ENCODE data around the gene TRIM41. TPM values are rescaled to one million over a fixed set of nuclear protein-coding genes. Genes with fewer than 3 reads are reported as not detected.

TRIM41 gene
- total and polyA plus RNA-seq, 2 of the 13 experiments (the other 11 are each of a cell fraction or from before 2014, with no cell fraction given) = 10.2 to 16.7 TPM

DNA sequence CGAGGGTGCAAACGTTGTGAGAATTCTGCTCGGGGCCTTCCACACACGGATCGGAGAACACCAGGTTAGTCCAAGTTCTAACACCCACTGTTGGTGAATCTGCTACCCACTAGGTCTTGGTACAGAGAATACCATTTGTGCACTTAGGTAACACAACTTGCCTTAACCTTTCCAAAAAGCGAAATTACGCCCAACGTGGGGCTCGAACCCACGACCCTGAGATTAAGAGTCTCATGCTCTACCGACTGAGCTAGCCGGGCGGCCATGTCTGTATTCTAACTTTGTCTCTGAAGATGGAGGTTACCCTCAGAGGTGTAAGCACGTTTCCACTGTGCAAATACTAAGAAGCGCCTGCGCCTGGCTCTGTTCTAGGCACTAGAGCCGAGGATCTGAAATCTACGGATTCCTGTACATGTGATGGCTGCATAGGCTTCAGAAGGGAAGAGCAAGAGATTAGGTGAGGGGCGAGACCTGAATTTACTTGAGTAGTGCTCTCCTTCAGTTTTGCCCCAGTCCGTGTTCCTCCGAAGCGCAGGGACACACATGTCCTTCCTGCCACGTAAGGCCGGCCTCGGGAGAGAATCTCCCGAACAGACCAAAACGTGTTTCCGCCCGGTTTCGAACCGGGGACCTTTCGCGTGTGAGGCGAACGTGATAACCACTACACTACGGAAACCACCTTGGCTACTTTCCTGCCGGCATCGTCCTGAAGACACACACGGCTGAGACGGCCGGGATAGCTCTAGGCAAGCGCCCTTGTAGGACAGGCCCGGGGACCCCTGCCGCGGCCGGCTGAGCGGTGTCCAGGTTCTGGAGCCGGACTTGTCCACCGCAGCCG, 1.1 kb upstream of the TRIM41 start (continued):
- TF ChIP-seq ZNF816 (CRISPR knock-in tag; IDR thresholded peaks at IDR 0.05; ENCODE audit: borderline replicate concordance) (peak; percentile 85), ZBTB7B (CRISPR knock-in tag; IDR thresholded peaks at IDR 0.05) (peak; percentile 20), KDM5B (CRISPR knock-in tag; IDR thresholded peaks at IDR 0.05; ENCODE audit: borderline replicate concordance) (peak; percentile 56; the same call in 1 of the 2 replicates), BORCS8-MEF2B (CRISPR knock-in tag; IDR thresholded peaks at IDR 0.05) (peak; percentile 81; the same call in 1 of the 2 replicates), HES4 (CRISPR knock-in tag; IDR thresholded peaks at IDR 0.05; ENCODE audit: borderline replicate concordance) (peak; percentile 74; the same call in 1 of the 2 replicates), ZHX2 (IDR thresholded peaks at IDR 0.05; ENCODE audit: low read depth) (0 out of 2 replicates have a peak, but pooled peaks have one; percentile 27), ZHX2 (CRISPR knock-in tag; IDR thresholded peaks at IDR 0.05; ENCODE audit: borderline replicate concordance) (peak; percentile 69; the same call in 1 of the 2 replicates), SRY (CRISPR knock-in tag; IDR thresholded peaks at IDR 0.05) (peak; percentile 36; the same call in 1 of the 2 replicates), MED1 (CRISPR knock-in tag; IDR thresholded peaks at IDR 0.05) (peak; percentile 62), ZNF773 (CRISPR knock-in tag; IDR thresholded peaks at IDR 0.05; ENCODE audit: borderline replicate concordance) (no peak)
- TF ChIP-seq, protein P1, sequence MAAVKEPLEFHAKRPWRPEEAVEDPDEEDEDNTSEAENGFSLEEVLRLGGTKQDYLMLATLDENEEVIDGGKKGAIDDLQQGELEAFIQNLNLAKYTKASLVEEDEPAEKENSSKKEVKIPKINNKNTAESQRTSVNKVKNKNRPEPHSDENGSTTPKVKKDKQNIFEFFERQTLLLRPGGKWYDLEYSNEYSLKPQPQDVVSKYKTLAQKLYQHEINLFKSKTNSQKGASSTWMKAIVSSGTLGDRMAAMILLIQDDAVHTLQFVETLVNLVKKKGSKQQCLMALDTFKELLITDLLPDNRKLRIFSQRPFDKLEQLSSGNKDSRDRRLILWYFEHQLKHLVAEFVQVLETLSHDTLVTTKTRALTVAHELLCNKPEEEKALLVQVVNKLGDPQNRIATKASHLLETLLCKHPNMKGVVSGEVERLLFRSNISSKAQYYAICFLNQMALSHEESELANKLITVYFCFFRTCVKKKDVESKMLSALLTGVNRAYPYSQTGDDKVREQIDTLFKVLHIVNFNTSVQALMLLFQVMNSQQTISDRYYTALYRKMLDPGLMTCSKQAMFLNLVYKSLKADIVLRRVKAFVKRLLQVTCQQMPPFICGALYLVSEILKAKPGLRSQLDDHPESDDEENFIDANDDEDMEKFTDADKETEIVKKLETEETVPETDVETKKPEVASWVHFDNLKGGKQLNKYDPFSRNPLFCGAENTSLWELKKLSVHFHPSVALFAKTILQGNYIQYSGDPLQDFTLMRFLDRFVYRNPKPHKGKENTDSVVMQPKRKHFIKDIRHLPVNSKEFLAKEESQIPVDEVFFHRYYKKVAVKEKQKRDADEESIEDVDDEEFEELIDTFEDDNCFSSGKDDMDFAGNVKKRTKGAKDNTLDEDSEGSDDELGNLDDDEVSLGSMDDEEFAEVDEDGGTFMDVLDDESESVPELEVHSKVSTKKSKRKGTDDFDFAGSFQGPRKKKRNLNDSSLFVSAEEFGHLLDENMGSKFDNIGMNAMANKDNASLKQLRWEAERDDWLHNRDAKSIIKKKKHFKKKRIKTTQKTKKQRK (IDR thresholded peaks at IDR 0.05; ENCODE audit: low read length) = no peak
- TF ChIP-seq, protein P2, sequence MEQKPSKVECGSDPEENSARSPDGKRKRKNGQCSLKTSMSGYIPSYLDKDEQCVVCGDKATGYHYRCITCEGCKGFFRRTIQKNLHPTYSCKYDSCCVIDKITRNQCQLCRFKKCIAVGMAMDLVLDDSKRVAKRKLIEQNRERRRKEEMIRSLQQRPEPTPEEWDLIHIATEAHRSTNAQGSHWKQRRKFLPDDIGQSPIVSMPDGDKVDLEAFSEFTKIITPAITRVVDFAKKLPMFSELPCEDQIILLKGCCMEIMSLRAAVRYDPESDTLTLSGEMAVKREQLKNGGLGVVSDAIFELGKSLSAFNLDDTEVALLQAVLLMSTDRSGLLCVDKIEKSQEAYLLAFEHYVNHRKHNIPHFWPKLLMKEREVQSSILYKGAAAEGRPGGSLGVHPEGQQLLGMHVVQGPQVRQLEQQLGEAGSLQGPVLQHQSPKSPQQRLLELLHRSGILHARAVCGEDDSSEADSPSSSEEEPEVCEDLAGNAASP (CRISPR knock-in tag; IDR thresholded peaks at IDR 0.05; ENCODE audit: borderline replicate concordance) = no peak; the same call in 1 of the 2 replicates
